Small intestine (tissue), 7 donors: ENCODE measurements around the gene ZDHHC19. TPM values are rescaled to one million over a fixed set of nuclear protein-coding genes. Genes with fewer than 3 reads are reported as not detected.
"Not testable (repeated sequence)": the region's sequence is repeated elsewhere in the genome, so short reads cannot be mapped to it uniquely, and the experiment has no call there.

Experiments used
- DNase-seq, 2 donors: peaks; one replicate each; pipeline versions ENCODE4 v3.0.0 to v3.0.0-alpha.2; 2013
- FAIRE-seq: peaks from 2 replicates; lab custom pipeline; 2012; peaks lifted over from hg19 to GRCh38; lab: Jason Lieb, UNC
- H3K27ac ChIP-seq, 3 donors: one replicate each; pipeline ENCODE4 v1.5.1; 2013; ENCODE audit warnings: low read length in 2 of 3, mild to moderate bottlenecking in 2 of 3, control low read depth in 1 of 3, inconsistent platforms in 1 of 3, low read depth in 1 of 3, moderate library complexity in 1 of 3
- H3K27me3 ChIP-seq, 3 donors: one replicate each; pipeline ENCODE4 v1.6.1; 2013; ENCODE audit warnings: low read length in 3 of 3, inconsistent platforms in 1 of 3; ENCODE audit not compliant: control insufficient read depth in 3 of 3, insufficient read depth in 3 of 3
- H3K36me3 ChIP-seq, 3 donors: one replicate each; pipeline ENCODE4 v1.6.1; 2013; ENCODE audit warnings: low read length in 3 of 3, inconsistent platforms in 1 of 3, low read depth in 1 of 3, mild to moderate bottlenecking in 1 of 3, moderate library complexity in 1 of 3; ENCODE audit not compliant: control insufficient read depth in 3 of 3, insufficient read depth in 2 of 3
- H3K4me1 ChIP-seq, 3 donors: one replicate each; pipeline ENCODE4 v1.6.1; 2013; ENCODE audit warnings: low read length in 2 of 3, inconsistent platforms in 1 of 3, low read depth in 1 of 3, mild to moderate bottlenecking in 1 of 3, moderate library complexity in 1 of 3; ENCODE audit not compliant: control insufficient read depth in 3 of 3, insufficient read depth in 2 of 3
- H3K4me3 ChIP-seq, 3 donors: one replicate each; pipeline ENCODE4 v1.5.1; 2013; ENCODE audit warnings: low read length in 3 of 3, control low read depth in 1 of 3, inconsistent platforms in 1 of 3, low read depth in 1 of 3, mild to moderate bottlenecking in 1 of 3, moderate library complexity in 1 of 3
- H3K9me3 ChIP-seq, 2 donors: one replicate each; pipeline ENCODE4 v1.6.1; 2013; ENCODE audit warnings: low read depth in 1 of 2, low read length in 1 of 2; ENCODE audit not compliant: control insufficient read depth in 2 of 2, insufficient read depth in 1 of 2
- WGBS, 3 donors: extraction: QIAGEN DNeasy Blood & Tissue Kit; methylation state at CpG; one replicate each; pipeline ENCODE4 v1.1.7; 2013; 5-methylcytosine and 5-hydroxymethylcytosine counted together
- polyA plus RNA-seq, 4 donors: library from polyadenylated mRNA; stranded (reverse) in 3 of 4; unstranded in 1 of 4; fragments of 200-250 nt in 3 of 4; fragments of 120-200 nt in 1 of 4; gene quantifications; one replicate each; pipeline versions ENCODE4 v1.2.1 to v1.2.3, GENCODE V29; 2013
- donor health status: healthy with polysubstance abuse.
- donor health status: control.
- donor health status: control.
- donor health status: Bipolar disorder and iron deficiency.
- donor health status: healthy.

The ZDHHC19 gene
- polyA plus RNA-seq, 4 donors: 0.22 to 0.40 TPM; not detected in 2

DNA sequence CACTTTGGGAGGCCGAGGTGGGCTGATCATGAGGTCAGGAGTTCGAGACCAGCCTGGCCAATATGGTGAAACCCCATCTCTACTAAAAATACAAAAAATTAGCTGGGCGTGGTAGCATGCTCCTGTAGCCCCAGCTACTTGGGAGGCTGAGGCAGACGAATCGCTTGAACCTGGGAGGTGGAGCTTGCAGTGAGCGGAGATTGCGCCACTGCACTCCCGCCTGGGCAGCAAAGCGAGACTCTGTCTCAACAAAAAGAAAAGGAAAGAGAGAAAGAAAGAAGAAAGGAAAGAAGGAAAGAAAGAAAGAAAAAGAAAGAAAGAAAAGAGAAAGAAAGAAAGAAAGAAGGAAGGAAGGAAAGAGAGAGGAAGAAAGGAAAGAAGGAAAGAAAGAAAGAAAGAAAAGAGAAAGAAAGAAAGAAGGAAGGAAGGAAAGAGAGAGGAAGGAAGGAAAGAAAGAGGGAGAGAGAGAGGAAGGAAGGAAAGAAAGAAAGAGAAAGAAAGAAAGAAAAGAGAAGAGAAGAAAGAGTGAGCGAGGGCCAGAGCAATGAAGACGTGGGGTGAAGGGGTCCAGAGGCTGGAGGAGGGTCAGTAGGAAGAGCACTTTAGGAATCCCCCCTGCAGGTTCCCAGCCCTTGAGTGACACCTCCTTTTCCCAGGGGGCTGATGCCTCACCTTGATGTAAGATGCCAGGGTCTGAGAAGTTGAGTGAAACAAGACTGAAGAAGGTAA lies 1.1 kb downstream of the ZDHHC19 start:
- not testable (repeated sequence) for FAIRE-seq, H3K9me3 ChIP-seq, DNase-seq, H3K4me3 ChIP-seq, H3K27me3 ChIP-seq, H3K27ac ChIP-seq, H3K36me3 ChIP-seq
- H3K4me1 ChIP-seq: peaks cover 2 to 20% (median 6%) of the 10 kb centered on the region in 3 donors
- WGBS, 3 donors: 89 to 94% (median 92%) methylated on average over 11 of the region's 11 CpGs

DNA sequence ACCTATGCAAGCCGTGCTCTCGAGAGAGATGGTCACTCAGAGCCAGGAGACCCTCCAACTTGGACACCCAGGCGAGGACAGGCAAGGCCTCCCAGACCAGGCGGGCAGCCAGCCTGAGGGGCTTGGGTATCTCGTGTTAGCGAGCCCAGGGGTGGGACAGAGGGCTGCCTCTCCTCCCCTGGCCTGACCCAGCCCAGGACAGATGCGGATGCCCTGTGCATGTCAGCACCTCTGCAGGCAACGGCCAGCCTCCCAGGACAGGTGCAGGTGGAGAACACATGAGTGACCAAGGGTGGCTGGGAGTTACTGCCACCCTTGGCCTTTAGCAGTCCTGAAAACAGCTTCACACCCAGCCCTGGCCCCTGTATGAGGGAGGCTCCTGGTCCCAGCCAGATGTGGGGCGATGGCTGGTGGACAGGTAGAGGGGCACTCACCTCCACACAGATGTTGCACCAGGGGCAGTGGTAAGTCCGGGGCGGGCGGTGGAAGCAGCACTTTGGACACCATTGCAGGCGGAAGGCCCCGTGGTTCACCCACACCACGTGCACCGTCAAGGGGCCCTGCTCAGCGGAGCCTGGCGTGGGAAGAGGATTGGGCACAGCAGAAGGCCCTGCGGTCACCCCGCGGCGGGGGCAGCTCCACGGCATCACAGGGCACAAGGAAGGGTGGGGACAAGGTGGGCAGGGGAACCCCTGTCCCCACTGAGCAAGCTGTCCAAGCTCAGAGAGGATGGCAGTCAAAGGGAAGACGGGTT lies 2.1 kb downstream of the ZDHHC19 start:
- Histone ChIP-seq H3K27ac (no peak overlapping the region), H3K4me1 (peaks cover 0 to 12% (median 0%) of the 10 kb centered on the region in 3 donors), H3K4me3 (no peak overlapping the region), H3K27me3 (peaks cover 0 to 7% (median 0%) of the 10 kb centered on the region in 3 donors), H3K9me3 (peaks cover 0 to 6% of the 10 kb centered on the region in 2 donors), H3K36me3 (no peaks in the 10 kb centered on the region)
- DNase-seq: no peak
- no peak for FAIRE-seq
- WGBS, 3 donors: 91 to 93% (median 92%) methylated on average over 23 to 24 of the region's 24 CpGs

GRCh38 chr3:196207833-196208607 lies 3.2 kb downstream of the ZDHHC19 start:
- H3K9me3 ChIP-seq: peaks cover 0 to 6% of the 10 kb centered on the region in 2 donors
- H3K4me1 ChIP-seq: peaks cover 0 to 4% (median 0%) of the 10 kb centered on the region in 3 donors
- peak overlapping the region in 2 of 3 donors; percentile 33 to 36 for H3K4me3 ChIP-seq
- DNase-seq: peak; percentile 64 to 67
- H3K27ac ChIP-seq: no peak overlapping the region
- 31 to 39% (median 33%) methylated on average over 46 to 49 of the region's 49 CpGs for WGBS, 3 donors
- peaks cover 0 to 7% (median 0%) of the 10 kb centered on the region in 3 donors for H3K27me3 ChIP-seq
- no peak for FAIRE-seq
- no peaks in the 10 kb centered on the region for H3K36me3 ChIP-seq

GRCh38 chr3:196207159-196207832 lies 3.9 kb downstream of the ZDHHC19 start:
- WGBS, 3 donors: 10 to 30% (median 18%) methylated on average over 21 to 61 of the region's 70 CpGs
- peak overlapping the region in 2 of 3 donors; percentile 26 to 33 for H3K4me3 ChIP-seq
- peaks cover 0 to 4% (median 0%) of the 10 kb centered on the region in 3 donors for H3K4me1 ChIP-seq
- H3K27me3 ChIP-seq: peaks cover 0 to 10% (median 0%) of the 10 kb centered on the region in 3 donors
- H3K36me3 ChIP-seq: no peaks in the 10 kb centered on the region
- no peak overlapping the region for H3K27ac ChIP-seq
- no peak for FAIRE-seq
- peaks cover 0 to 6% of the 10 kb centered on the region in 2 donors for H3K9me3 ChIP-seq
- peak in 1 of 2 donors; percentile 35 for DNase-seq

DNA sequence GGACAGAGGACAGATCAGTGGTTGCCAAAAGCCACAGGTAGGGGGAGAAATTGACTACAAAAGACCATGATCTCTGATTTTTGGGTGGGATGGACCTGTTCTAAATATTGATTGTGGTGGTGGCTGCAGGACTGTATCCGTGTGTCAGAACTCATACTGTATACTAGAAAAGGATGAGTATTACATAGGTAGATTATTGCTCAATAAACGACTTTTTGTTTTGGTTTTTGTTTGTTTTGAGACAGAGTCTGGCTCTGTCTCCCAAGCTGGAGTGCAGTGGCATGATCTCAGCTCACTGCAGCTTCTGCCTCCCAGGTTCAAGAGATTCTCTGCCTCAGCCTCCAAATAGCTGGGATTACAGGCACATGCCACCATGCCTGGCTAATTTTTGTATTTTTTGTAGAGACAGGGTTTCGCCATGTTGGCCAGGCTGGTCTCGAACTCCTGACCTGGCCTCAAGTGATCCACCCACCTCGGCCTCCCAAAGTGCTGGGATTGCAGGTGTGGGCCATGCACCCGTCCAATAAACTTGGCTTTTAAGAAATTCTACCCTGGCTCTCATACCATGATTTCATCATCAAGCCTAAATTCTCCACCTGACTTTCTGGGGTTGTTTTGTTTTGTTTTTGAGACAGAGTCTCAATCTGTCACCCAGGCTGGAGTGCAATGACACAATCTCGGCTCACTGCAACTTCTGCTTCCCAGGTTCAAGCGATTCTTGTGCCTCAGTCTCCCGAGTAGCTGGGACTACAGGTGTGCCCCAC lies 5.6 kb downstream of the ZDHHC19 start:
- not testable (repeated sequence) for H3K36me3 ChIP-seq, H3K9me3 ChIP-seq, DNase-seq, H3K4me3 ChIP-seq, H3K27me3 ChIP-seq, H3K4me1 ChIP-seq, FAIRE-seq, H3K27ac ChIP-seq
- WGBS, 3 donors: 75 to 82% (median 79%) methylated on average over 9 of the region's 9 CpGs

DNA sequence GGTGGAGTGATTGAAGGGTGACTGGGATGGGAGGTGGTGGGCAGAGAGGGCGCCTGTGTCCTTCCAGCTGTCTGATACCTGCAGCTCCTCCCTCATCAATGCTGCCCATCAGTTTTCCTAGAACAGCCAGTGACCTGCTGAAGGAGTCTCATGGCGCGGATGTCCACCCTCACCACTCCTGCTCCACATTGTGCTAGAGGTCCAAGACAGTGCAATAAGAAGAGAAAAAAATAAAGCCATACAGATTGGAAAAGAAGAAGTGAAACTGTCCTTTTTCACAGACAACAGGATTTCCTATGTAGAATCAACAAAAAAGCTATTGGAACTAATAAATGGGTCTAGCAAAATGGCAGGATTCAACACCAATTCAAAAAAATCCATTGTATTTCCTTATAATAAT lies 7.4 kb downstream of the ZDHHC19 start:
- Histone ChIP-seq H3K4me1 (peaks cover 0 to 4% (median 0%) of the 10 kb centered on the region in 3 donors), H3K4me3 (no peak overlapping the region), H3K27ac (no peak overlapping the region), H3K9me3 (peaks cover 0 to 6% of the 10 kb centered on the region in 2 donors), H3K36me3 (no peaks in the 10 kb centered on the region), H3K27me3 (peaks cover 0 to 10% (median 0%) of the 10 kb centered on the region in 3 donors)
- FAIRE-seq (no peak), DNase-seq (no peak)
- WGBS, 3 donors: 76 to 87% (median 86%) methylated on average over 3 of the region's 3 CpGs

- no peak overlapping the region for H3K4me3 ChIP-seq
- peaks cover 0 to 10% (median 0%) of the 10 kb centered on the region in 3 donors for H3K27me3 ChIP-seq
- H3K36me3 ChIP-seq: no peaks in the 10 kb centered on the region
- H3K9me3 ChIP-seq: peaks cover 0 to 6% of the 10 kb centered on the region in 2 donors
- DNase-seq (no peak), FAIRE-seq (no peak)
- WGBS, 3 donors: 46 to 60% (median 56%) methylated on average over 20 to 21 of the region's 21 CpGs
- H3K27ac ChIP-seq: no peak overlapping the region
- peaks cover 0 to 4% (median 0%) of the 10 kb centered on the region in 3 donors for H3K4me1 ChIP-seq
Observed at GRCh38 chr3:196202516-196202970, 8.7 kb downstream of the ZDHHC19 start.
